Measurements from ENCODE around the gene ARTN. TPM values are rescaled to one million over a fixed set of nuclear protein-coding genes. Genes with fewer than 3 reads are reported as not detected.

ARTN gene
- total and polyA plus RNA-seq, 9 of the 15 experiments (the other 6 are each of a cell fraction or from before 2014, with no cell fraction given): 0.06 to 0.38 TPM; not detected in 7

DNA sequence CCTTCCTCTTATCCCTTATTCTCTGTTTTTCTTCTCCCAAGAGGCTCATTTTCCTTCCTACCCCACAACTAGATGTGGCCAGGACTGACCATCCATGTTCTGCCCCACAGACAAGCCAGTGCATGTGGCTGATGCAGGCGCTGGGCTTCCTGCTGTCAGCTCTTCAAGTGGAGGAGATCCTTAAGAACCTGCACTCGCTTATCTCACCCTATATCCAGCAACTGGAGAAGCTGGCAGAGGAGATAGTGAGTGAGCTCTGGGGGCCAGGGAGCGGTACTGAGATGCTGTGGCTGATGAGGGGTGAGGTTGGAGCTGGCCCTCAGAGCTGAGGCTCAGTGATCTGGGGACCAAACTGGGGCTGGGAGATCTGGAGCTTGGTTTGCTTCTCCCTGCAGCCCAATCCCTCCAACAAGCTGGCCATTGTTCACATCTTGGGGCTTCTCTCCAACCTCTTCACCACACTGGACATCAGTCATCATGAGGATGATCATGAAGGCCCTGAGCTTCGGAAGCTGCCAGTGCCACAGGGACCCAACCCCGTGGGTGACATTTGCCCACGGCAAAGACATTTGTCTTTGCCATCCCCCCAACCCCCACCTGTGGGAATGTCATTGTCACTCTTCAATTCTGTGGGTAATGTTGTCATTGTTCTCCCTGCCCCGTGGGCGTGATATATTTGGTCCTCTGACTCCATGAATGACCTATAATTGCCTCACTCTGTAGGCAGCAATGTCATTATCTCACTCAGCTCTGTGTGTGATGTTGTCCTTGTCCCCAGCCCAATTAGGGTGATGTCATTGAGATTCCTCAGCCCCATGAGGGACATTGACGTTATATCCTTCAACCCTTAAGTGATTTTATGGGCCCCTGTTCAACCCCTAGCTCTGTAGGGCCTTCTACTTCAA is 25.0 kb downstream of the ARTN start (continued):
- TF ChIP-seq, protein P1, sequence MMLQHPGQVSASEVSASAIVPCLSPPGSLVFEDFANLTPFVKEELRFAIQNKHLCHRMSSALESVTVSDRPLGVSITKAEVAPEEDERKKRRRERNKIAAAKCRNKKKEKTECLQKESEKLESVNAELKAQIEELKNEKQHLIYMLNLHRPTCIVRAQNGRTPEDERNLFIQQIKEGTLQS (IDR thresholded peaks at IDR 0.05): peak; percentile 58; the same call in 1 of the 2 replicates
- TF ChIP-seq, protein P1 (CRISPR knock-in tag; conservative IDR thresholded peaks at IDR 0.05): no peak
- TF ChIP-seq E2F6 (IDR thresholded peaks at IDR 0.05; ENCODE audit: borderline replicate concordance in 1 of 2, extremely low read depth in 1 of 2, insufficient read depth in 1 of 2, insufficient read length in 1 of 2, low read depth in 1 of 2, low read length in 1 of 2, poor library complexity in 1 of 2, severe bottlenecking in 1 of 2) (no peak), NFYB (IDR thresholded peaks at IDR 0.05; ENCODE audit: extremely low read depth, insufficient read length) (no peak), ZNF174 (CRISPR knock-in tag; IDR thresholded peaks at IDR 0.05) (no peak), MEF2A (IDR thresholded peaks at IDR 0.05; ENCODE audit: control insufficient read depth, low read depth, low read length) (no peak), STAT5A (IDR thresholded peaks at IDR 0.05; ENCODE audit: borderline replicate concordance, low read length) (peak; percentile 18; the same call in 1 of the 2 replicates), PRMT5 (CRISPR knock-in tag; IDR thresholded peaks at IDR 0.05) (no peak), PYGO2 (tag; IDR thresholded peaks at IDR 0.05) (no peak), ETV5 (CRISPR knock-in tag; IDR thresholded peaks at IDR 0.05; ENCODE audit: low read depth) (no peak), NEUROD1 (IDR thresholded peaks at IDR 0.05; ENCODE audit: borderline replicate concordance, low read depth, low read length, partially characterized antibody) (peak; percentile 21), TEAD4 (IDR thresholded peaks at IDR 0.05; ENCODE audit: low read length) (peak; percentile 77), TEAD4 (CRISPR knock-in tag; IDR thresholded peaks at IDR 0.05; ENCODE audit: borderline replicate concordance) (no peak), CBFA2T2 (conservative IDR thresholded peaks at IDR 0.05) (peak; percentile 75), EGR1 (conservative IDR thresholded peaks at IDR 0.05) (0 out of 2 replicates have a peak, but pooled peaks have one; percentile 24), ZSCAN29 (IDR thresholded peaks at IDR 0.05) (no peak), MNT (conservative IDR thresholded peaks at IDR 0.05) (0 out of 4 replicates have a peak, but pooled peaks of 1 of the 2 experiments have one; percentile 35), NCOR1 (IDR thresholded peaks at IDR 0.05) (peak; percentile 67), KAT7 (CRISPR knock-in tag; IDR thresholded peaks at IDR 0.05; ENCODE audit: borderline replicate concordance) (0 out of 2 replicates have a peak, but pooled peaks have one; percentile 29), EP300 (IDR thresholded peaks at IDR 0.05; ENCODE audit: low read length) (peak; percentile 31; the same call in 1 of the 2 replicates), TCF3 (CRISPR knock-in tag; IDR thresholded peaks at IDR 0.05) (peak; percentile 91)
- TF ChIP-seq, protein P2, sequence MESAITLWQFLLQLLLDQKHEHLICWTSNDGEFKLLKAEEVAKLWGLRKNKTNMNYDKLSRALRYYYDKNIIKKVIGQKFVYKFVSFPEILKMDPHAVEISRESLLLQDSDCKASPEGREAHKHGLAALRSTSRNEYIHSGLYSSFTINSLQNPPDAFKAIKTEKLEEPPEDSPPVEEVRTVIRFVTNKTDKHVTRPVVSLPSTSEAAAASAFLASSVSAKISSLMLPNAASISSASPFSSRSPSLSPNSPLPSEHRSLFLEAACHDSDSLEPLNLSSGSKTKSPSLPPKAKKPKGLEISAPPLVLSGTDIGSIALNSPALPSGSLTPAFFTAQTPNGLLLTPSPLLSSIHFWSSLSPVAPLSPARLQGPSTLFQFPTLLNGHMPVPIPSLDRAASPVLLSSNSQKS (CRISPR knock-in tag; IDR thresholded peaks at IDR 0.05): no peak

Data from K562 (cell line).